Measurements from ENCODE around the gene GULP1. TPM values are rescaled to one million over a fixed set of nuclear protein-coding genes. Genes with fewer than 3 reads are reported as not detected.
A peak's percentile ranks its signal among the peaks of the same experiment; 100 is the strongest.
"Not testable (repeated sequence)": the region's sequence is repeated elsewhere in the genome, so short reads cannot be mapped to it uniquely, and the experiment has no call there.

Gene GULP1
- total RNA-seq, 1 donor from 2014 or later, result 21.9 TPM

DNA sequence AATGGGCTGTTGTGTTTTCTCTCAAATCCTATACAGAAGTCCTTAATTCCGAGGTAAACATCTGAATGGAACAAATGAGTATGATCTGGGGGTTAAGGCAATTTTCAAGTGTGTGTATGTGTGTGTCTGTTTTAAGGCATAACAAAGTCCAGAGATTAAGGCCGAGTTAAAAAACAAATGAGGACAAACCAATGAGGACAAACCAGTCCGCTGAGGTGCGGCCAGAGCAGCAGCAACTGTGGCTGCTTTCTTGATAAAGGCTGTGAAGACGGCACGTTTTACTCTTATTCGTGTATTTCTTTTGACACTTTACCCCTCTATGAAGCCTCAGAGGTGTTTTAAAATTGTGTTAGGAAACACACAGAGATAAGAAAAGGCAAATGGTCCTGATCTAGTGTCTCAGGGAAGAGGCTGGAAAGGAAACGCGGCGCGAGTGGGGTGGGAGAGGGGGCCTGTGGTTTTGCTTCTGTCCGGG is 495 bp upstream of the GULP1 start:
- Histone ChIP-seq H3K9me3 (ENCODE audit: control insufficient read depth in 3 of 3, low read length in 3 of 3) (no peaks in the 10 kb centered on the region), H3K4me3 (ENCODE audit: low read length in 3 of 3) (peak overlapping the region; percentile 81 to 92 (median 88)), H3K9ac (ENCODE audit: low read depth in 1 of 3, low read length in 3 of 3) (peak overlapping the region; percentile 89 to 92 (median 89)), H3K27me3 (ENCODE audit: control insufficient read depth in 3 of 3, insufficient read depth in 3 of 3, low read length in 3 of 3) (no peaks in the 10 kb centered on the region), H3K27ac (ENCODE audit: low read depth, low read length) (peak overlapping the region; percentile 84), H3K36me3 (ENCODE audit: control insufficient read depth in 3 of 3, insufficient read depth in 3 of 3, low read length in 3 of 3) (no peaks in the 10 kb centered on the region), H3K4me1 (ENCODE audit: control insufficient read depth in 3 of 3, insufficient read depth in 3 of 3, low read length in 3 of 3) (peaks cover 11 to 16% (median 13%) of the 10 kb centered on the region in 3 donors)

DNA sequence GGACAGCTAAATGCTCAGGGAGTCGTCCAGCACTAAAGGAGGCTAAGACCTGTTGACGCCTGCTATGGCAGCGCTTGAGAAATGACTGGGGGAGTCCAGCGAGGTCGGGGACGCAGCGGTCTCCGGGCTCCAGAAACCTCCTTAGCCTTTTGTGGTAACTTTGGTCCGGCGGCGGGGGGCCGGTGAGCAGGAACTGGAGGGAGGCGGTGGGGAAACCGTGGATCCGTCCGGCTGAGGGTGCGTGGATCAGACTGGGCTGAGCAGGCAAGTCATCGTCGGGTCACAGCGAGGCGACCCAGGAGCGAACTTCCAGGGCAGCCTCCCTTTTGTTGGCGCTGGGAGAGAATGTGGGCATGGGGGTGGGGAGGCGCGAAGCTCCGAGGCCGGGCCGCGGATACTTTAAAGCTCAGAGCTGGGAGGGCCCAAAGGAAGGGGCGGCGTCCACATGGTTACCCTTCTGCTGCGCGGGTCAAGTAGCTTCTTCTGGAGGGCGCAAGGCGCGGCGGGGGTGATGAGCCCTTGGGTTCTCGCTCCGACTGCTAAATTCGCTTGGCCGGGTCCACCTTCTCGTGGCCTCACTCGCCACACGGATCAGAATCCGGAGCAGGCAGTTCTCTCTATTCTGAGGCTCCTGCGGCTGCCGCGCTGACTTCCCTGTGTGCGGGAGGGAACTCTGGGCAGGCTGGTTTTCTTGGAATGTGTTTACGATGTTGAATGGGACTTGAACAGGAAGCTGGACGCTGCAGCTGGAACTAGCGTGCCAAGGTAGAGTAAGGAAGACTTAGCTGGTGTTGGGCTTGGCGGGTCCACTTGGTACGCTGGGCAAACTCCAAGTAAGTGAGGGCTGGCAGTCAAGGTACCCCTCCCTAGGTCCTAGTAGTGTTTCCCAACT is 920 bp downstream of the GULP1 start:
- Histone ChIP-seq H3K27me3 (ENCODE audit: control insufficient read depth in 3 of 3, insufficient read depth in 3 of 3, low read length in 3 of 3) (no peaks in the 10 kb centered on the region), H3K36me3 (ENCODE audit: control insufficient read depth in 3 of 3, insufficient read depth in 3 of 3, low read length in 3 of 3) (no peaks in the 10 kb centered on the region), H3K27ac (ENCODE audit: low read depth, low read length) (peak overlapping the region; percentile 84), H3K9ac (ENCODE audit: low read depth in 1 of 3, low read length in 3 of 3) (peak overlapping the region; percentile 89 to 92 (median 89)), H3K4me3 (ENCODE audit: low read length in 3 of 3) (peak overlapping the region; percentile 81 to 92 (median 88)), H3K4me1 (ENCODE audit: control insufficient read depth in 3 of 3, insufficient read depth in 3 of 3, low read length in 3 of 3) (peaks cover 11 to 16% (median 13%) of the 10 kb centered on the region in 3 donors), H3K9me3 (ENCODE audit: control insufficient read depth in 3 of 3, low read length in 3 of 3) (no peaks in the 10 kb centered on the region)

DNA sequence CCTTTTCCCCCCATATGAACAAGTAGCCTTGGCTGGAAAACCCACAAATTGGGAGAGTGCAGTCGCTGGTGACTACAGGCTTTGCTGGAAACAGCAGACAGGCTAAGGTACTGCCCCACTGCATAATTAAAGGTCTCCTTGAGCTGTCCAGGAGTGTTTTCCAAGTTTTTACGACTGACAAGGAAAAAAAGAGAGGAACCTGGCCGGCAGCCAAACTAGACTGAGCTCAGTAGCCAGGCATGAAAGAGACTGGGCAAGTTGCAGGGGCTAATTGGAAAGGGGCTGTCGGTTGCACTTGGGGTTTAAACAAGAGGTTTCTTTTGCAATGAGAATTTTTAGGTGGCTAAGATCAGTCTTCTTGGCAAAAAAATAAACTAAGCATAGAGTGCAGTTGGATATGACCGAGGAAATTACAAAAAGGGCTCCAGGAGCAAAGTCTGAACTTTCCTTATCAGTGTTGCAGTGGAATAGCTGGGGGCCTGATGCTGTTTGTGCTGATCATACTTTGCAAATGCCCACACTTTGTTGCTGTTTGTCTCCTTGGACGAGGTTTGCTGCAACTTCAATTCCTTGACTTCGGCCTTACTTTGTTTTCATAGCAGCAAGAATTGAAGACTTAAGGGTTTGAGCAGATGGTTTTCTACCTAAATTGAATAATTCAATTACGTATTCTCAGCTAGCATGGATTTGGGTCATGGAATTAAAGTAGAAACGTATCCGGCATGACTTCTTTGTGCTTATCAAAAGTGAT is 2.1 kb downstream of the GULP1 start:
- no peaks in the 10 kb centered on the region for H3K36me3 ChIP-seq (ENCODE audit: control insufficient read depth in 3 of 3, insufficient read depth in 3 of 3, low read length in 3 of 3)
- H3K9ac ChIP-seq (ENCODE audit: low read depth in 1 of 3, low read length in 3 of 3), result peak overlapping the region; percentile 89 to 92 (median 89)
- H3K4me1 ChIP-seq (ENCODE audit: control insufficient read depth in 3 of 3, insufficient read depth in 3 of 3, low read length in 3 of 3), result peaks cover 11 to 16% (median 13%) of the 10 kb centered on the region in 3 donors
- H3K27me3 ChIP-seq (ENCODE audit: control insufficient read depth in 3 of 3, insufficient read depth in 3 of 3, low read length in 3 of 3), result no peaks in the 10 kb centered on the region
- peak overlapping the region; percentile 43 for H3K27ac ChIP-seq (ENCODE audit: low read depth, low read length)
- peak overlapping the region; percentile 81 to 92 (median 88) for H3K4me3 ChIP-seq (ENCODE audit: low read length in 3 of 3)
- no peaks in the 10 kb centered on the region for H3K9me3 ChIP-seq (ENCODE audit: control insufficient read depth in 3 of 3, low read length in 3 of 3)

DNA sequence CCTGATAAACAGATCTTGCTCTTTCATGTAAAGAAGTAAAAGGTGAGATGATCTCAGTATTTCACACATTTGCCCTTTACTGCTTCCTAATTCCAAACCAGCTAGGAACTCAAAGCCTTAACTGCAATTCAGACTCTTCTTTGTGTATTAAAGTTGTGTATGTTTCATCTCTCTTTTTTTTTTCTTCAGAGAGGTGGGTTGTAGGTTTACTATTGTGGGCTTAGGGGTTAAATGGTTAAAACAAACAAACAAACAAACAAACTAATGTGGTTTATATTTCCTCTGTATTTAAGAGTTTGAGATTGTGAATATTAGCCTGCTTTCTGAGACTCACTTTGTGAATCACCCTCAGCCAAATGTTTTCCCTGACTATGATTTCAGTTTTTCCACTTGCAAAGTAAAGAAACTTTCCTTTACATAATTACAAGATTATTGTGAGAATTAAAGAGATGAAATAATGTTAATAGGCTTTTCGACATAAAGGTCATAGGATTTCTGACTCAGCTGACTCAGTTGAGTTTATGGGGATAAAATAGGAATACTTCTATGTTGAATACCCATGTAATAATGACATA is 2.8 kb downstream of the GULP1 start:
- Histone ChIP-seq H3K36me3 (ENCODE audit: control insufficient read depth in 3 of 3, insufficient read depth in 3 of 3, low read length in 3 of 3) (no peaks in the 10 kb centered on the region), H3K27ac (ENCODE audit: low read depth, low read length) (peak overlapping the region; percentile 43), H3K4me3 (ENCODE audit: low read length in 3 of 3) (peak overlapping the region in 2 of 3 donors; percentile 81 to 88), H3K27me3 (ENCODE audit: control insufficient read depth in 3 of 3, insufficient read depth in 3 of 3, low read length in 3 of 3) (no peaks in the 10 kb centered on the region), H3K4me1 (ENCODE audit: control insufficient read depth in 3 of 3, insufficient read depth in 3 of 3, low read length in 3 of 3) (peaks cover 11 to 16% (median 13%) of the 10 kb centered on the region in 3 donors), H3K9me3 (ENCODE audit: control insufficient read depth in 3 of 3, low read length in 3 of 3) (no peaks in the 10 kb centered on the region), H3K9ac (ENCODE audit: low read depth in 1 of 3, low read length in 3 of 3) (peak overlapping the region in 2 of 3 donors; percentile 15 to 28)

DNA sequence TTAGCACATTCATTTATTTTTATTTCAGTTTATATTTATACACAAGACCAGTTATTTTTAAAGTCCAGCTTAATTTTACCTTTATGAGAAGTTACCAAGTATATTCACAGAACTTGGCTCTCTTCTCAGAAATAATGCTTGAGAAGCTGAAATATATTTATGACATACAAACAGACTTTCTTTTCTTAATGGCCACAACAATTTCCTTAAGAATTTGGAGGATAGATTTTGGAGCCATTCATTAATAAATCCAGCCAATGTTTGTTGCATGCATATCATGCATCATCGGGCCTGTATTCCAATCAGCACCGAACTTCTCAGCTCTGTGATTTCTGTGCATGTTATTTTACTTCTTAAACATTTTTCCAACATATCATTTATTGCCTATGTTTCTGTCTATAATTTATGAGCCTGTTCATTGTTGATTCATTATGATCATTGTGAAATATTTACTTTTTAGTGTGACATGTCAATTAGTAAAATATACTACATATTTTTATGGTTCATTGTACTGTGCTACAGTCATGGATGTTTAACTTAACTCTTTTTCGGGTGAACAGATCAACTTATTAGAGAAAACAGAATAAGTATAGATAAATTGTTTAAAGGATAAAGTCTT is 3.5 kb downstream of the GULP1 start:
- H3K36me3 ChIP-seq (ENCODE audit: control insufficient read depth in 3 of 3, insufficient read depth in 3 of 3, low read length in 3 of 3), result no peaks in the 10 kb centered on the region
- no peak overlapping the region for H3K9ac ChIP-seq (ENCODE audit: low read depth in 1 of 3, low read length in 3 of 3)
- H3K9me3 ChIP-seq (ENCODE audit: control insufficient read depth in 3 of 3, low read length in 3 of 3), result no peaks in the 10 kb centered on the region
- peaks cover 11 to 16% (median 13%) of the 10 kb centered on the region in 3 donors for H3K4me1 ChIP-seq (ENCODE audit: control insufficient read depth in 3 of 3, insufficient read depth in 3 of 3, low read length in 3 of 3)
- H3K27ac ChIP-seq (ENCODE audit: low read depth, low read length), result no peak overlapping the region
- H3K27me3 ChIP-seq (ENCODE audit: control insufficient read depth in 3 of 3, insufficient read depth in 3 of 3, low read length in 3 of 3), result no peaks in the 10 kb centered on the region
- H3K4me3 ChIP-seq (ENCODE audit: low read length in 3 of 3), result no peak overlapping the region

DNA sequence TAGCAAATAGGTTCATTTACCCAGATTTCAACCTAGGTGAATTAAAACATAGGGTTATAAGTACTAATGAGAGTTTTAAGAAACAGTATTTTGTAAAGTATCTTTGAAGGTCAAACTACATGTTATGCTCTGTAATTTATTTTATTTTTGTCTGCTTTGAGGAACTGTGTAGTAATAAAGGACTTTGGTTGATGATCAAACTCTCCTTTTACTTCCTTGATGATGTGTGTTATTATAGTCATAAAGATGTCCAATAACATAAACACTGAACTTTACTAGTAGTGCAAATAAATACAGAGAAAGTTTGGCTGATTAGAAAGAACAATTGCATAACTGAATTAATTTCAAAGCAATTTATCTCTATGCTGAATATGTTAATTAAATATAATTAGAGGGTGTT is 6.3 kb downstream of the GULP1 start:
- Histone ChIP-seq H3K4me1 (ENCODE audit: control insufficient read depth in 3 of 3, insufficient read depth in 3 of 3, low read length in 3 of 3) (peaks cover 8 to 11% (median 9%) of the 10 kb centered on the region in 3 donors), H3K27ac (ENCODE audit: low read depth, low read length) (no peak overlapping the region), H3K9me3 (ENCODE audit: control insufficient read depth in 3 of 3, low read length in 3 of 3) (no peaks in the 10 kb centered on the region), H3K27me3 (ENCODE audit: control insufficient read depth in 3 of 3, insufficient read depth in 3 of 3, low read length in 3 of 3) (no peaks in the 10 kb centered on the region), H3K4me3 (ENCODE audit: low read length in 3 of 3) (no peak overlapping the region), H3K9ac (ENCODE audit: low read depth in 1 of 3, low read length in 3 of 3) (no peak overlapping the region), H3K36me3 (ENCODE audit: control insufficient read depth in 3 of 3, insufficient read depth in 3 of 3, low read length in 3 of 3) (no peaks in the 10 kb centered on the region)

DNA sequence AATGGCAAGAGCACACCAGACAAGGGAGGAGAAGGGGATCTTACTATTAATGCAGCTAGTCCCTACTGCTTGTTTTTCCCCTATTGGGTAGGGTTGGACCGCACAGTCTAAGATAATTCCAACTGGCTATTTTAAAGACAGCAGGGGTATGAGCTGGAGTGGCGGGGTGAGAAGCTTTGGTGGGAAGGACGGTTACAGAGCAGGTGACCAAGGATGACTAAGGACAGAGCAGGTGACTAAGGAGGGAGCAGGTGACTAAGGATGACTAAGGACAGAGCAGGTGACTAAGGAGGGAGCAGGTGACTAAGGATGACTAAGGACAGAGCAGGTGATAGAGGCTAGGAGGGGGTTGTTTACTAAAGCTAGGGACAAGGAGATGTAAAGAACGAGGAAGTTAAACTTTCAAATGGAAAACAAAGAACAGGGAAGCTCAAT is 7.3 kb downstream of the GULP1 start:
- H3K4me1 ChIP-seq (ENCODE audit: control insufficient read depth in 3 of 3, insufficient read depth in 3 of 3, low read length in 3 of 3); H3K36me3 ChIP-seq (ENCODE audit: control insufficient read depth in 3 of 3, insufficient read depth in 3 of 3, low read length in 3 of 3); H3K4me3 ChIP-seq (ENCODE audit: low read length in 3 of 3); H3K9ac ChIP-seq (ENCODE audit: low read depth in 1 of 3, low read length in 3 of 3); H3K9me3 ChIP-seq (ENCODE audit: control insufficient read depth in 3 of 3, low read length in 3 of 3); H3K27me3 ChIP-seq (ENCODE audit: control insufficient read depth in 3 of 3, insufficient read depth in 3 of 3, low read length in 3 of 3); H3K27ac ChIP-seq (ENCODE audit: low read depth, low read length): not testable (repeated sequence)

DNA sequence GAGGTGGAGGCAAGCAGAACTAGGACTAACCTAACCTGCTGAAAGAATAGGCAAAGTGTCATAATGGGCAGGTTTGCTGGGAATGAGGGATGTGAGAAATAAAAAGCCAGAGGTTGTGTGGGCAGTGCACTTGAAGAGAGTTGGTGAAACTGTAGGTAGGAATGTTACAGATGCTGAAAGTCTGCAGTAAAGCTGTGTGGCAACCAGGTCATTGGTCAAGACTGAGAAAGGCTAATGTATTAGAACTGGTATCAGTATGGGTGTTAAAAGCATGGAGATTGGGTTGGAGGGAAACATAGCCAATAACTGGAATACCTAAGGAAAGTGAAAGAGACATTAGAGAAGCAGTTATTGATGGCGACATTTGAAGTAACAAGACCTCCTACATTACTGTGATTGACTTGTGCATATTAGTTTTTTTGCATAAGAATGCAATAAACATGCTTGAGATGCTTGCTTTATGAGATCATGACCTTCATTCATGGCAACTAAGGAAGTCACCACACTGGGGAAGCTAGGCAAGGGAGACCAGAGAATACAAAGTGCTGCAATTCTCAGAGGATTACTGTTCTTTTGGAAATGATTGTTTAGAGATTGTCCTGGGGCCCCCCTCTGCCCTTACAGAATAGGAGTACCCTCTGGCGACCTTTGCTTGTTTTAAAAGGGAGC is 11.8 kb downstream of the GULP1 start:
- Histone ChIP-seq H3K27ac (ENCODE audit: low read depth, low read length) (no peak overlapping the region), H3K9me3 (ENCODE audit: control insufficient read depth in 3 of 3, low read length in 3 of 3) (no peaks in the 10 kb centered on the region), H3K36me3 (ENCODE audit: control insufficient read depth in 3 of 3, insufficient read depth in 3 of 3, low read length in 3 of 3) (no peaks in the 10 kb centered on the region), H3K4me3 (ENCODE audit: low read length in 3 of 3) (no peak overlapping the region), H3K4me1 (ENCODE audit: control insufficient read depth in 3 of 3, insufficient read depth in 3 of 3, low read length in 3 of 3) (no peaks in the 10 kb centered on the region), H3K9ac (ENCODE audit: low read depth in 1 of 3, low read length in 3 of 3) (no peak overlapping the region), H3K27me3 (ENCODE audit: control insufficient read depth in 3 of 3, insufficient read depth in 3 of 3, low read length in 3 of 3) (no peaks in the 10 kb centered on the region)

DNA sequence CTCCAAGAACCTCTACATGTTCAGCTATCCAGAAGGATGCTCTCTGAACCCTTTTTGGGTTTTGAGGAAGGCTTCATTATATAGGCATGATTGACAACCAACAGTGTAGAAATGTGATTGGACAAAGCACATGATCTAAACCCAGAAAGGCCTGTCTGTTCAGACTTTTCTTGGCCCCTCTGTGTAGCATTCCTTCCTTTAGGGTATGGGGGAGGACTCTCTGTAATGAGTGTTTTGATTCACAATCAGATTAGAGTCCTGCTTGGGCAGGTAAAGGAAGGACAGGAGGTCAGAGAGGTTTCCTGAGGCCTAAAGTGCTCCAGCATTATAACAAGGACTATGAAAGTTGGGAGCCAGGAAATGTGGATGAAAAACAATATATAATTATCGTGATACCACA is 13.6 kb downstream of the GULP1 start:
- no peak overlapping the region for H3K4me3 ChIP-seq (ENCODE audit: low read length in 3 of 3)
- no peaks in the 10 kb centered on the region for H3K4me1 ChIP-seq (ENCODE audit: control insufficient read depth in 3 of 3, insufficient read depth in 3 of 3, low read length in 3 of 3)
- no peaks in the 10 kb centered on the region for H3K27me3 ChIP-seq (ENCODE audit: control insufficient read depth in 3 of 3, insufficient read depth in 3 of 3, low read length in 3 of 3)
- H3K36me3 ChIP-seq (ENCODE audit: control insufficient read depth in 3 of 3, insufficient read depth in 3 of 3, low read length in 3 of 3), result no peaks in the 10 kb centered on the region
- no peak overlapping the region for H3K9ac ChIP-seq (ENCODE audit: low read depth in 1 of 3, low read length in 3 of 3)
- H3K27ac ChIP-seq (ENCODE audit: low read depth, low read length), result no peak overlapping the region
- no peaks in the 10 kb centered on the region for H3K9me3 ChIP-seq (ENCODE audit: control insufficient read depth in 3 of 3, low read length in 3 of 3)

Measured in skeletal muscle tissue (tissue), 4 donors.